A549 treated with dexamethasone at 1 μM for 4 hours (cell line): ENCODE results near the gene NTN3. TPM values are rescaled to one million over a fixed set of nuclear protein-coding genes. Genes with fewer than 3 reads are reported as not detected.

ENCODE experiments used
- total RNA-seq: library from RNA; stranded (reverse); fragments of 200-300 nt; extraction: Qiagen RNA extraction; gene quantifications from 5 replicates; pipeline ENCODE4 v1.2.3, GENCODE V29; 2022

NTN3 gene
- total RNA-seq = 0.06 TPM in 1 of 5 replicates, not detected in the others

DNA sequence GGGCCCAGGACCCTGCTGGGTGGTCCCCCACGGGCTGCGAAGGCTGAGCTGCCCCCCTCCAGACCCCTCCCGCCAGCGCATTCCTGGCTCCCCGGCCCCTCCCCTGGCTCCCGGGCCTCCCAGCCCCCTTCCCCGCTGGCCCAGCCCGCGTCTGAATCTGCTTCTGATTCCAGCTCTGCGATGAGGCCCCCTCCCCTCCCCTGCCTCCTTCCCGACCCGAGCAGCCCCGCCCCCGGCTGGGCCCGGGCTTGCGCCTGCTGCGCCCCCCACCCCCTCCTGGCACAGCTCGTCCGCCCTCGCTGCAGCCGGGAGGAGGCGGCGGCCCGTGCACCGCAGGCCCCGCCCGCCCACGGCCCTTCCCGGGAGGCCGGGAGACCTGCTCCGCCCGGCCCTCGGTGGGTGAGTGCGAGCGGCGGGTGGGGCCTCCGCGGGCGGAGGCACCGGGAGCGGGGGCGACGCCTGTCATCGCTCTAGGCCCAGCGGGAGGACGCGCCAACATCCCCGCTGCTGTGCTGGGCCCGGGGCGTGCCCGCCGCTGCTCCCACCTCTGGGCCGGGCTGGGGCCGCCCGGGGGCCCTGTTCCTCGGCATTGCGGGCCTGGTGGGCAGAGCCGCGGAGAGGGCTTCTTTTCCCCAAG lies at the start of gene NTN3:
Gene NTN3 (plus strand): TSS at position 282 of the 637 bp plus-strand sequence. CDS start 405 bp downstream, outside the sequence.

GRCh38 chr16:2429034-2429770 lies 41.9 kb upstream of the NTN3 start, which contains the start of gene CCNF:
TSS of gene CCNF (plus strand) at chr16:2429447. CDS start at chr16:2429482, 35 bp downstream.

DNA sequence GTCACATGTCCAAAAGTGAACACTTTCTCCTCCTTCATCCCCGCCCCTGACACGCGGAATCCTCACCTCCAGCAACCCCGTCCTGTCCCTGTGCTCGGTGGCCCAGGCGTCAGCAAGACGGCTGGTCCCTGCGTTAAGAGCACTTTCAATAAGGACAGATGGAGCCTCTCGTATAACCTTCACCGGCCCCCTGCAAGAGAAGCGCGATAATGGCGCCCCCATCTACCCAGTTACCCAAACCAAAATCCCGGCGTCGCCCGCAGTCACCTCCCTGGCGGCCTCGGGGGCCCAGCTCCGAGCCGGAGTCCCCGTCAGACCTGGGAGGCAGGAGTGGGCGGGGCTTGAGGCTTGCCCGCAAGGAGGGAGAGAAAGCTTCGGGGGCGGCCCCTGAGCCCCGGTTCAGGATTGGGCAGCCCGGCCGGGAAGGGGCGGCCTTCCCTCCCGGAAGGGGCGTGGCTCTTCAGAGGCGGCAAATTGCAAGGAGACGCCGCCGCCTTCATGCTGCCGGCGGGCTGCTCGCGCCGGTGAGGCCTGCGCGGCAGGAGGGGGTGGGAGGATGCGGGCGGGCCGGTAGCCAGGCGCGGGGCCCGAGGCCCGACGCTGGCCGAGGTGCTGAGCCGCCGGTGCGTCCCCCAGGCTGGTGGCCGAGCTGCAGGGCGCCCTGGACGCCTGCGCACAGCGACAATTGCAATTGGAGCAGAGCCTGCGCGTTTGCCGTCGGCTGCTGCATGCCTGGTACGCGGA lies 11.3 kb upstream of the NTN3 start, which contains the start of gene TEDC2:
Gene TEDC2 (plus strand): TSS at position 463 of the 744 bp plus-strand sequence. CDS start 36 bp downstream, at position 499.

DNA sequence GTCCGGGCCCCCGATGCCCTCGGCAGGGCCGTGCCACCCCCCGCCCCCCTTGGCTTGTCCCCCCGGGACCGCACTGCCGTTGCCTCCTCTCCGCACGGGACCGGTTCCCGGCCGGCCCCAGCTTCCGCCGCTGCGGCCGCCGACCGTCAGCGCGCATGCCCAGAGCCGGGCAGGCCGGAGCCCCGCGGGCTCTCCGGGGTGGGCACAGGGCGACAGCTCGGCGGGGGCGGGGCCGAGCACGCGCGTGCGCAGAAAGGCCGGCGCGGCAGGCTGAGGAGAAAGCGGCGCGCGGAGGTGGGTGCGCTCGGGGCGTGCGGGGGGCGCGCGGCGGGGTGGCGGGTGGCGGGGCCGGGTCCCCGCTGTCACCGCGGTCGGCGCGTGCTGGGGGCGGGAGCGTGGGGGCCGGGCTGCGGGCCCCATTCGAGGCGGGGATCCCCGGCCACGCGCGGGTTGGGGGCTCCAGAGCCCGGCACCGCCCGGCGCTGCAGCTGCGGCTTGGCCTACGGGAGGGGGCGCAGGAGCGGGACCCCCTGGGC lies 3.8 kb downstream of the NTN3 start, which contains the start of gene TBC1D24:
Gene TBC1D24 (plus strand): TSS at position 251 of the 536 bp plus-strand sequence. CDS start 21,022 bp downstream, outside the sequence.

GRCh38 chr16:2513405-2514332 lies 42.6 kb downstream of the NTN3 start, which contains the start of gene ATP6V0C:
TSS of gene ATP6V0C (plus strand) at chr16:2513952. CDS start at chr16:2514104, 152 bp downstream.

GRCh38 chr16:2520097-2520783 lies 49.1 kb downstream of the NTN3 start, which contains the start of gene AMDHD2:
TSS of gene AMDHD2 (plus strand) at chr16:2520371. CDS start at chr16:2520459, 88 bp downstream.

Other genes starting within 250 kb of the NTN3 start
- 14.1 to 26.2 TPM (median 24.4 TPM) in 5 replicates for gene E4F1, start 247.7 kb upstream of the NTN3 start, total RNA-seq
- 0.54 to 1.3 TPM (median 1.1 TPM) in 5 replicates for gene DNASE1L2, start 234.9 kb upstream of the NTN3 start, total RNA-seq
- gene ECI1, start 219.7 kb upstream of the NTN3 start, total RNA-seq = 47.2 to 75.5 TPM (median 70.7 TPM) in 5 replicates
- 258 to 289 TPM (median 262 TPM) in 5 replicates for gene RNPS1, start 203.2 kb upstream of the NTN3 start, total RNA-seq
- 15.9 to 23.7 TPM (median 20.9 TPM) in 5 replicates for gene ABCA3, start 130.6 kb upstream of the NTN3 start, total RNA-seq
- 16.9 to 25.5 TPM (median 24.8 TPM) in 5 replicates for gene CCNF, start 41.9 kb upstream of the NTN3 start, total RNA-seq
- 13.0 to 19.3 TPM (median 17.4 TPM) in 5 replicates for gene TEDC2, start 11.2 kb upstream of the NTN3 start, total RNA-seq
- 4.4 to 9.1 TPM (median 8.2 TPM) in 5 replicates for gene TBC1D24, start 3.8 kb downstream of the NTN3 start, total RNA-seq
- 131 to 329 TPM (median 265 TPM) in 5 replicates for gene ATP6V0C, start 42.7 kb downstream of the NTN3 start, total RNA-seq
- 14.7 to 22.9 TPM (median 19.9 TPM) in 5 replicates for gene AMDHD2, start 49.1 kb downstream of the NTN3 start, total RNA-seq
- not detected in 5 replicates for gene CEMP1, start 60.1 kb downstream of the NTN3 start, total RNA-seq
- 17.9 to 25.7 TPM (median 23.2 TPM) in 5 replicates for gene PDPK1, start 66.7 kb downstream of the NTN3 start, total RNA-seq
- gene KCTD5, start 211.2 kb downstream of the NTN3 start, total RNA-seq = 34.6 to 43.4 TPM (median 42.9 TPM) in 5 replicates
- 1.1 to 2.4 TPM (median 1.5 TPM) in 5 replicates for gene PRSS27, start 248.9 kb downstream of the NTN3 start, total RNA-seq